A673 (cell line): ENCODE measurements around the gene GCFC2. TPM values are rescaled to one million over a fixed set of nuclear protein-coding genes. Genes with fewer than 3 reads are reported as not detected.

Experiments used
- BruUV-seq: library from RNA; stranded (reverse); fragments of 400-500 nt; replicated peaks from 2 replicates; lab custom pipeline; 2021; lab: Mats Ljungman, UMichigan
- CTCF ChIA-PET: fragments of 300-600 bp; sonication (Branson Sonifier 250); formaldehyde crosslinking; loops from one replicate; lab custom pipeline; 2022; ENCODE audit warnings: antibody characterized with exemption; lab: Charles Lee
- POLR2A ChIA-PET: fragments of 300-600 bp; sonication (Branson Sonifier 250); formaldehyde crosslinking; loops from one replicate; lab custom pipeline; 2022; ENCODE audit warnings: antibody characterized with exemption; ENCODE audit not compliant: low non-redundant PET; lab: Charles Lee
- DNase-seq: peaks from one replicate; pipeline ENCODE4 v3.0.0-alpha.2; 2015; ENCODE audit warnings: low spot score
- H3K27ac ChIP-seq: fragments of 200-600 bp; sonication (generic); 2 replicates; pipeline ENCODE4 v1.5.1; 2016; ENCODE audit warnings: mixed run types, low read depth, mild to moderate bottlenecking, mixed read lengths, antibody characterized with exemption, low read length; ENCODE audit not compliant: poor library complexity, severe bottlenecking
- H3K27me3 ChIP-seq: fragments of 200-600 bp; sonication (generic); replicated peaks from 2 replicates; pipeline ENCODE4 v1.6.1; 2017; ENCODE audit warnings: mixed run types, low read depth, mild to moderate bottlenecking, mixed read lengths, antibody characterized with exemption, low read length; ENCODE audit not compliant: insufficient read depth, poor library complexity
- H3K36me3 ChIP-seq: fragments of 200-600 bp; sonication (generic); 2 replicates; pipeline ENCODE4 v1.6.1; 2016; ENCODE audit warnings: mixed run types, mild to moderate bottlenecking, mixed read lengths, antibody characterized with exemption, low read length; ENCODE audit not compliant: insufficient read depth, poor library complexity, severe bottlenecking
- H3K4me1 ChIP-seq: fragments of 200-600 bp; sonication (generic); 2 replicates; pipeline ENCODE4 v1.6.1; 2017; ENCODE audit warnings: mixed run types, mild to moderate bottlenecking, mixed read lengths, antibody characterized with exemption, low read length; ENCODE audit not compliant: insufficient read depth, poor library complexity, severe bottlenecking
- H3K4me3 ChIP-seq: fragments of 200-600 bp; sonication (generic); 2 replicates; pipeline ENCODE4 v1.5.1; 2016; ENCODE audit warnings: low read depth, mixed run types, mild to moderate bottlenecking, mixed read lengths, low read length; ENCODE audit not compliant: poor library complexity, severe bottlenecking
- H3K9me3 ChIP-seq: fragments of 200-600 bp; sonication (generic); 2 replicates; pipeline ENCODE4 v1.6.1; 2016; ENCODE audit warnings: mixed run types, low read depth, mild to moderate bottlenecking, mixed read lengths, antibody characterized with exemption, low read length; ENCODE audit not compliant: poor library complexity, severe bottlenecking
- EZH2 ChIP-seq: fragments of 200-600 bp; sonication (generic); IDR thresholded peaks from 2 replicates; pipeline ENCODE4 v1.6.1; 2017; ENCODE audit warnings: borderline replicate concordance, low read depth, mild to moderate bottlenecking, mixed read lengths, antibody characterized with exemption, low read length; ENCODE audit not compliant: poor library complexity, severe bottlenecking
- intact Hi-C: fragments of 100-400 bp; cut with micrococcal nuclease; formaldehyde crosslinking; loops from one replicate; pipeline ENCODE4 v1.10.0; 2022; ENCODE audit not compliant: unreplicated experiment
- total RNA-seq: library from RNA; stranded (reverse); gene quantifications from 2 replicates; pipeline ENCODE4 v1.2.3, GENCODE V29; 2021
- TF ChIP-seq, protein P1 (sequence below): fragments of 300-800, 200-600 bp; sonication (generic); conservative IDR thresholded peaks from 2 replicates; pipeline ENCODE4 v1.5.1; 2017; ENCODE audit warnings: low read depth, mild to moderate bottlenecking, antibody characterized with exemption, low read length, moderate library complexity, mixed read lengths

GCFC2 gene
- total RNA-seq, 1 experiment from 2014 or later: 42.2 TPM

DNA sequence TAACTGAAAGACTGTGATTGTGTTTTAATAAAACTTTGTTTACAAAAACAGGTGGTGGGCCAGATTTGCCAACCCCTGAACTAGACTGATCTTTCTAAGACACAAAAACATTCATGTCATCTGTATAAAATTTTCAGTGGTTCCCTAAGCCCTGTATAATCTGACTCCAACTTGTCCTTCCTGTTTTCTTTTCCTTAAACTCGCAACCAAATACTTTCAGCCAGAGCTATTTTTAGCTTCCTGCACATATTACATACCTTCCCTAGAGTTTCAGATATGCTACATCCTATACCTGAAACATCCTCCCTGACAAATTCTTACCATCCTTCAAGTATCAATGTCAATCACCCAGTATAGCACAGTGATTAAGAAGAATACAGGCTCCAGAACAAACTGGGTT lies 4.8 kb downstream of the GCFC2 start:
- Histone ChIP-seq H3K27me3 (no peaks in the 10 kb centered on the region), H3K9me3 (no peaks in the 10 kb centered on the region), H3K4me3 (no peak overlapping the region), H3K27ac (no peak overlapping the region), H3K36me3 (peaks cover 49% of the 10 kb centered on the region), H3K4me1 (no peaks in the 10 kb centered on the region)
- TF ChIP-seq EZH2: no peak
- TF ChIP-seq, protein P1, sequence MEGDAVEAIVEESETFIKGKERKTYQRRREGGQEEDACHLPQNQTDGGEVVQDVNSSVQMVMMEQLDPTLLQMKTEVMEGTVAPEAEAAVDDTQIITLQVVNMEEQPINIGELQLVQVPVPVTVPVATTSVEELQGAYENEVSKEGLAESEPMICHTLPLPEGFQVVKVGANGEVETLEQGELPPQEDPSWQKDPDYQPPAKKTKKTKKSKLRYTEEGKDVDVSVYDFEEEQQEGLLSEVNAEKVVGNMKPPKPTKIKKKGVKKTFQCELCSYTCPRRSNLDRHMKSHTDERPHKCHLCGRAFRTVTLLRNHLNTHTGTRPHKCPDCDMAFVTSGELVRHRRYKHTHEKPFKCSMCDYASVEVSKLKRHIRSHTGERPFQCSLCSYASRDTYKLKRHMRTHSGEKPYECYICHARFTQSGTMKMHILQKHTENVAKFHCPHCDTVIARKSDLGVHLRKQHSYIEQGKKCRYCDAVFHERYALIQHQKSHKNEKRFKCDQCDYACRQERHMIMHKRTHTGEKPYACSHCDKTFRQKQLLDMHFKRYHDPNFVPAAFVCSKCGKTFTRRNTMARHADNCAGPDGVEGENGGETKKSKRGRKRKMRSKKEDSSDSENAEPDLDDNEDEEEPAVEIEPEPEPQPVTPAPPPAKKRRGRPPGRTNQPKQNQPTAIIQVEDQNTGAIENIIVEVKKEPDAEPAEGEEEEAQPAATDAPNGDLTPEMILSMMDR: no peak
- intact Hi-C loops: no loop called here
- CTCF ChIA-PET: no interaction called here
- no TSS peak for BruUV-seq
- POLR2A ChIA-PET: no interaction called here
- DNase-seq: no peak

- POLR2A ChIA-PET: no interaction called here
- Histone ChIP-seq H3K4me3 (no peak overlapping the region), H3K27me3 (no peaks in the 10 kb centered on the region), H3K4me1 (no peaks in the 10 kb centered on the region), H3K27ac (no peak overlapping the region), H3K36me3 (peaks cover 70% of the 10 kb centered on the region), H3K9me3 (no peaks in the 10 kb centered on the region)
- no TSS peak for BruUV-seq
- TF ChIP-seq EZH2: no peak
- TF ChIP-seq, protein P1: no peak
- CTCF ChIA-PET: no interaction called here
- peak; percentile 15 for DNase-seq
- intact Hi-C loops: no loop called here
These were observed 7.0 kb downstream of the GCFC2 start for GRCh38 chr2:75703589-75704287.

DNA sequence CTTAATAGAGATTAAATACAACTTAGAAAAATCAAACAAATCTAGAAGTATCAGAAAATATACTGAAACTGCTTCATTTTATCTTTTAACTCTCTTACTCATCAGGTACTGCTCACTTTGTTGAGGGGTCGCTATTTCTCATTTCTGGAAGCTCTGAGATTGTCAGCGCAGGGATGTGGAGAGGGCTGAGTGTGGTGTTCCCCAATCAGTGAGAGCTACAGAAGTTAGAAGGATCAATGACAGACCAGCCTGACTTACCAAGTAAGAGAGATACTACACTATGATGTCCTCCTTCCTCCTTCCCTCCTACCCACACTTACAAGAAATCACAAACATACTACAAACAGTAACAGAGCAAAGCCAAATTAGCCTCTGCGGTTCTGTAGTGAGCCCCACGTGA lies 8.1 kb downstream of the GCFC2 start:
- no peaks in the 10 kb centered on the region for H3K4me1 ChIP-seq
- H3K4me3 ChIP-seq: no peak overlapping the region
- H3K36me3 ChIP-seq: peaks cover 82% of the 10 kb centered on the region
- BruUV-seq: no TSS peak
- H3K27ac ChIP-seq: no peak overlapping the region
- ChIA-PET POLR2A (no interaction called here), CTCF (no interaction called here)
- H3K9me3 ChIP-seq: peaks cover 4% of the 10 kb centered on the region
- DNase-seq: no peak
- no peaks in the 10 kb centered on the region for H3K27me3 ChIP-seq
- intact Hi-C loops: no loop called here
- TF ChIP-seq, protein P1: no peak
- TF ChIP-seq EZH2: no peak
